ENCODE measurements around the gene ENOX1. TPM values are rescaled to one million over a fixed set of nuclear protein-coding genes. Genes with fewer than 3 reads are reported as not detected.

Gene ENOX1
- total RNA-seq, 2 experiments from 2014 or later, result 0.07 to 0.19 TPM

DNA sequence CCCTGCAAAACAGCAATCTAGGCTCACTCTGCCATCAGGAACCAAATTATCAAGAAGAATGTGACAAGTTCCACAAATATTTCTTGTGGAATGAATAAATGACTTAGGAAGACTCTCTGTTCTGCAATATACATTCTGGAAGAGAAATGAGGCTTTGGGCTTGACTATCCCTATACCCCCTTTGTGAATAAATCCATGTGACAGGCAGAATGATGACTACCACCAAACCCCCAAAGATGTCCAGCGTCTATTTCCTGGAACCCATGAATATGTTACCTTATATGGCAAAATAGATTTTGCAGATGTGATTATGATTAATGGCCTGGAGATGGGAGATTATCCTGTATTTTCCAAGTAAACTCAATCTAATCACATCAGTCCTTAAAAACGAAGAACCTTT lies 139.3 kb downstream of the ENOX1 start:
- ChIA-PET CTCF (no interaction called here), POLR2A (no interaction called here)
- H3K4me3 Mint-ChIP-seq, result no peak overlapping the region
- no peaks in the 10 kb centered on the region for H3K27me3 Mint-ChIP-seq
- H3K36me3 Mint-ChIP-seq (ENCODE audit: low read depth), result no peaks in the 10 kb centered on the region
- H3K4me1 Mint-ChIP-seq, result no peaks in the 10 kb centered on the region
- H3K27ac Mint-ChIP-seq, result no peak overlapping the region
- DNase-seq, result no peak
- no peaks in the 10 kb centered on the region for H3K9me3 Mint-ChIP-seq

DNA sequence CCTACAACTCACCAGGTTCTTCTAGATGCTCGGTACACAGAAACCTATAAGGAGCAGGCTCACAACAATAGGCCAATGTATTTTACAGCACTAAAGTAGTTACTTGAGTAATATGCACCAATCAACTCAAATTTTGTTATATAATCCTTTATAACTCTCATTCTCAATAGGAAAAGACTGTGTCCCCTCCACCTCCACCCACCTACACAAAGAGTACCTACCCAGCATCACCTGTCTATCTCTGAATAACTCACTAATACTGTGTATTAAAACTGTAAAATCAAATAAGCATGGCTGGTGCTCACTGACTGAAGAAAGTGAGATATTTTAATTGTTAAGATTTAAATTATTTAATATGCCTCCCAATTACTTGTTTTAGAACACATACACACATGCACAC lies 146.3 kb downstream of the ENOX1 start:
- H3K27ac Mint-ChIP-seq, result no peak overlapping the region
- H3K4me3 Mint-ChIP-seq, result no peak overlapping the region
- no peaks in the 10 kb centered on the region for H3K36me3 Mint-ChIP-seq (ENCODE audit: low read depth)
- CTCF ChIA-PET, result no interaction called here
- H3K27me3 Mint-ChIP-seq, result peaks cover 5% of the 10 kb centered on the region
- no peak for DNase-seq
- no peaks in the 10 kb centered on the region for H3K4me1 Mint-ChIP-seq
- no peaks in the 10 kb centered on the region for H3K9me3 Mint-ChIP-seq
- POLR2A ChIA-PET, result no interaction called here

DNA sequence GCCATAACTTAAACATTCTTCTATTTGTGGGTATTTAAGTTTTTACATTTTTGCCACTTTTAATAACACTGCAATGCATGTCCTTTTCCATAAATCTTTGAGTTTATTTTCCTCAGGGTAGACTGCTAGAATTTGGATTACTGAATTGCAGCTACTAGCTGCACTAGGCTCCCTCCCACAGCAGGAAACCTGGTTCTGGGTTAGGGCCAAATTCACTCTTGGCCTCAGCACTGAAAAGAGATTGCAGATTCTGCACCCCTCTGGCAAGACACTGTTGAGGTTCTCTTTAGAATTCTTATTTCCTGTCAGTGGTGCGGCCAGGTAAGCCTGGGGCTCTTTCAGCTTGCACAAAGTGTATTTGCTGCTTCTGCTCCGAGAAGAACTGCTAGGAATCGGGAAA lies 155.7 kb downstream of the ENOX1 start:
- Mint-ChIP-seq H3K27me3 (peaks cover 7% of the 10 kb centered on the region), H3K9me3 (no peaks in the 10 kb centered on the region), H3K36me3 (ENCODE audit: low read depth) (no peaks in the 10 kb centered on the region), H3K4me1 (no peaks in the 10 kb centered on the region), H3K27ac (no peak overlapping the region), H3K4me3 (no peak overlapping the region)
- CTCF ChIA-PET, result interaction anchor here (0.6 kb wide), 1 partner anchor 12 kb away, joined by 3 read pairs; no protein-coding TSS in a partner anchor
- DNase-seq, result no peak
- POLR2A ChIA-PET, result no interaction called here

DNA sequence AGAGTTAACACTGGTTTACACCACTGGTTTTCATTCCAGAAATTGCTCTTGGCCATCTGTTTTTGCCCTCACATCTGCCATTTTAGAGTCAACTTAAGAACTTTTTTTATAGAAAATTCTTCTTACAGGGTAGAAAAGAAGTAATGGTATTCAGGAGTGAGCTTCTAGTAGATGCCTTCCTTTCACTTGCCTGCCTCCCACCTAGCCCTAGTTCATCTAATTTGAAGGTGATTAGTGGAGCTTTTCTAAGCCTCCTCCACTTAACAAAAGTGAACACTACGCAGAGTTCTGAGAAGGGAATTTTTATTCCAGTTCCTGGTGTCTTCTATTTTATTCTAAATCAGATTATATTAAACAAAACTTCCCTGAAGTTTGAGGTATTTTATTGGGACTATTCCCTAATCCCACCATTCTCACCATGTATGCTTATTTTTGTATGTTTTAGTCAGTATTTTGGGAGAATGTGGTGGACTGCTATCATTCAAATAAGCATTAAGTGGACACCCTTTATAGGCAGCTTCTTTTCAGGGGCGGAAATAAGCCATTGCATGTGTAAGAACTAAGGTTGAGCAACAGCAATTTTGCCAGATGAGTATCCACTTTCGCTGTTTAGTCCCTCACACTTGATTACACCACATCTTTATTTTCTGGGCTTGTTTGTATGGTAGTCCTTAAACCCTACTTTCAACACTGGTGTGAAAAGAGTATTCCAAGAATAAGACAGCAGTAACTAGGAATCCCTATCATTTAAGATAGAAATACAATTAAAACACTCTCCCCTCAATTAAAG lies 156.9 kb downstream of the ENOX1 start:
- POLR2A ChIA-PET, result no interaction called here
- H3K4me3 Mint-ChIP-seq, result no peak overlapping the region

DNA sequence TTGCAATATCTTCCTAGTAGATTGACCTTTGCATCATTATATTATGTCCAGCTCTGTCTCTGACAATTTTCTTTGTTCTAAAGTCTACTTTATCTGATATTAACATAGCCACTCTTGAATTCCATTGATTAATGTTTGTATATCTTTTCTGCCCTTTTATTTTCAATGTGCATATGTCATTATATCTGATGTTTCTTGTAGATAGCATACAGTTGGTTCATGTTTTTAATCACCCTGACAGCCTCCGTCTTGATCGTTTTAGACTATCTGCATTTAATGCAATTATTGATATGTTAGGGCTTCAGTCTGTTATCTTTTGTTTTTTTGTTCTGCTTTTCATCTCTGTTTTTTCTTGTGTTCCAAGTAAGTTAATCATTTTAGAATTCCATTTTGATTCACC lies 159.8 kb downstream of the ENOX1 start:
- Mint-ChIP-seq H3K27me3 (peaks cover 5% of the 10 kb centered on the region), H3K4me3 (no peak overlapping the region), H3K36me3 (ENCODE audit: low read depth) (no peaks in the 10 kb centered on the region), H3K27ac (no peak overlapping the region), H3K4me1 (no peaks in the 10 kb centered on the region), H3K9me3 (no peaks in the 10 kb centered on the region)
- no peak for DNase-seq
- ChIA-PET POLR2A (no interaction called here), CTCF (no interaction called here)

More for the DNA sequence above, 156.9 kb downstream of the ENOX1 start:
- no peak for DNase-seq
- peaks cover 5% of the 10 kb centered on the region for H3K27me3 Mint-ChIP-seq
- H3K36me3 Mint-ChIP-seq (ENCODE audit: low read depth), result no peaks in the 10 kb centered on the region
- CTCF ChIA-PET, result interaction anchor here (0.5 kb wide), 1 partner anchor 299 kb away, joined by 3 read pairs; no protein-coding TSS in a partner anchor
- H3K27ac Mint-ChIP-seq, result no peak overlapping the region
- H3K4me1 Mint-ChIP-seq, result no peaks in the 10 kb centered on the region
- H3K9me3 Mint-ChIP-seq, result no peaks in the 10 kb centered on the region

DNA sequence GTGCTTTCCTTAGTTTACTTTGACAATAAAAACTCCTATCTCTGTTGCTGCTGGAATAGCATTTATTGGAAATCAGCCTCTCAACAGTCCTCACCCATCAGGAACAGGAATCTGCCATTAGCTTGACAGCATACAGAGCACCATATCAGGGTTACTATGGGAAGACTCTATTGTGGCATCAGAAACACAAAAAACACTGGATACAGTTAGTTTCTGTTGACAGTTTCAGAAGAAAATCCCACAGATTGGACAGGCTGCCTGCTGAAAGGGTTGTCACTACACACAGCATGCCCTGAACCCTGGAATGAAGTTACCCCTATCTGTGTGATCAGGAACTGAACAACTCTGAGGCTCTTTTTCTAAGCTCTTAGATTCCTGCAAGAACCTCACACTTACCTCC lies 172.7 kb downstream of the ENOX1 start:
- H3K36me3 Mint-ChIP-seq (ENCODE audit: low read depth), result no peaks in the 10 kb centered on the region
- H3K27me3 Mint-ChIP-seq, result peaks cover 12% of the 10 kb centered on the region
- no peak overlapping the region for H3K4me3 Mint-ChIP-seq
- CTCF ChIA-PET, result interaction anchor here (1.0 kb wide), 1 partner anchor 22 kb away, joined by 3 read pairs; no protein-coding TSS in a partner anchor
- H3K9me3 Mint-ChIP-seq, result no peaks in the 10 kb centered on the region
- no peaks in the 10 kb centered on the region for H3K4me1 Mint-ChIP-seq
- POLR2A ChIA-PET, result no interaction called here
- DNase-seq, result no peak
- no peak overlapping the region for H3K27ac Mint-ChIP-seq

DNA sequence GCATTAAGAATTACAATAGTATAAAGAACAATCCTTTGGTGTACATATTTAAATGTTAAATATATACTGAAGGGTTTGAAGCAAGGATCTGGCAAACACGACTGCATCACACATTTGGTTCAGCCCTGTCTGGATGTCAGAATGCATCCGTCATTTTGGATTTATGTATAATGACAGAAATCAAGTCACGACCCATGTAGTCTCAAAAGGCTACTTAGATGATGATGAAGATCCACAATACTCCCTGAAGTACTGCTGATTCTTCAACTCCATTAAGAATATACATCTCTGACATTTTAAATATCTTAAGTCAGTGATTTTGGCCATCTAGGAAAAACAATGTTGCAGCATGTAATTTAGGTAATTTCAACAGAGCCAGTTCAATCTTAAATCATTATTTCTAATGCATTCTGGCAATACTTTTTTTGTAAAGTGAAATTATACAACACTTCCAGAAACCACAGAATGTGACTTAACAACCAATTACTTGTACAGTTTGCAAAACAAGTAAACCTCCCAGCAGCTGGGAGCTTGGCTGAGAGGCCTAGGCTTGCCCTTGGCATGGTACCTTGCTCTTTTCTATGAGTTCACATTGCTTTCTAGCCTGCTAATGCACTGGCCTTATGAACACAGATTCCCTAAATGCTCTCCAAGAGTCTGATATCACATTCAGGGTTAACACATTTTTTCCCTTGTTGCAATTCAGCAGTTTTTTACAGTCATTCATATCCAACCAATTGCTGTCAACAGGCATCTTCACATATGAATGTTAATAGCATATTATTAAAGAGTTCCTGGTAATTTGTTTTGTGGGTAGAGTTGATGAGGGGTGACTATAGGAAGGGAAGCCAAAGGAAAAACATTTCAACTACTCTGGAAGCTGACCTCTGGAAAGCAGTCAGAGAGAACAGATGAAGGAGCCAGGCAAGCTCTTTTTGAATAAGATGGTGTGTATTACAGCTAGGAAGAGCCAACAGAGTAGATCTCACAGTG lies 175.2 kb downstream of the ENOX1 start:
- Mint-ChIP-seq H3K4me3 (no peak overlapping the region), H3K4me1 (no peaks in the 10 kb centered on the region), H3K27me3 (peaks cover 5% of the 10 kb centered on the region), H3K27ac (no peak overlapping the region), H3K9me3 (no peaks in the 10 kb centered on the region), H3K36me3 (ENCODE audit: low read depth) (no peaks in the 10 kb centered on the region)
- DNase-seq, result no peak
- POLR2A ChIA-PET, result no interaction called here
- CTCF ChIA-PET, result no interaction called here

DNA sequence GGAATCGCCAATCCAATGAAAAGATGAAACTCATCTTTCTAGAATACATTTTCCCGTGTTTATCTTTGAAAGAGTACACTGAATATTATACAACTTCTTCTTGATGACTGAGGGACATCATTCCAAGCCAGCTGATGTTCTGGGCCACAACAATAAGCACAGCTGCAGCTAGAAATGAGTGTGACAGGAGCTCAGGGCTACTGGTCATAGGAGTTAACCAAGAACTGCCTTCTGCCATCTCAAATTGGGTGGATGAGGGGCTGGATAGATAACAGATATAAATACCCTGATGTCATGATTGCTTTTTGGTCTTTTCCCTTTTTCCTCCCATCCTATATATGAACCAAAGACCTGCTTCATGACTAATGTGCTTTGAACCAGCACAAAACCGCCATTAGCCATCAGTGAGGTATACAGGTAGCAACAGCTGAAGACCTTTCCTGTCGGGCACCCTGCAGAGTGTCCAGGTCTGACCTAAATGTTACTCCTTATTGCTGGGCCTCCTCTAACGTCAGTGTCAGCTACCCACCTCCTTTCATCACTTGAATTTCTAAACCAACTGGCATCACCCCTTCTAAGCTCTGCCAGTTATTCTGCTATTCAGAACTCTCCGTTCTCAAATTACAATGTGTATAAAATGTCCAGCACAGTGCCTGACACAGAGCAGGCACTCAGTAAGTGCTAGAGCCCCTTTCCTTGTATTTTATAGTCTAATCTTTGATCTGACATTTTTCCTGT lies 178.2 kb downstream of the ENOX1 start:
- POLR2A ChIA-PET, result no interaction called here
- Mint-ChIP-seq H3K4me3 (no peak overlapping the region), H3K36me3 (ENCODE audit: low read depth) (no peaks in the 10 kb centered on the region), H3K4me1 (no peaks in the 10 kb centered on the region), H3K9me3 (peaks cover 4% of the 10 kb centered on the region), H3K27ac (no peak overlapping the region), H3K27me3 (peaks cover 7% of the 10 kb centered on the region)
- CTCF ChIA-PET, result no interaction called here
- no peak for DNase-seq

DNA sequence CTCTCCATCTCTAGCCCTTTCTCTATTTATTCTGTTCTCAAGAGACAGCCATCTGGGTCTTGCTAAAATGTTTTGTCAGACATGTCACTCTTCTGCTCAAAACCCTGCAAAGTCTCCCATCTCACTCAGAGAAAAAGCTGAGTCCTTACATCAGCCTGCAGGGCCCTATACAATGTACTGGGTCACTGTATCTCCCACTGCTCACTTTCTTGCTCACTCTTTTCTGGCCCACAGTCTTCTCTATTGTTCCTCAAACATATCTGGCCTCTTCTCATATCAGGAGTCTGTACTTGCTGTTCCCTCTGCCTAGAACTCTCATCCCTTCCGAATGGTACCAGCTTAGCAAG lies 189.2 kb downstream of the ENOX1 start:
- peaks cover 6% of the 10 kb centered on the region for H3K9me3 Mint-ChIP-seq
- no peaks in the 10 kb centered on the region for H3K36me3 Mint-ChIP-seq (ENCODE audit: low read depth)
- H3K27me3 Mint-ChIP-seq, result peaks cover 2% of the 10 kb centered on the region
- CTCF ChIA-PET, result interaction anchor here (0.6 kb wide), 1 partner anchor 862 kb away, joined by 3 read pairs; no protein-coding TSS in a partner anchor
- no peak for DNase-seq
- H3K4me3 Mint-ChIP-seq, result no peak overlapping the region
- POLR2A ChIA-PET, result no interaction called here
- peaks cover 13% of the 10 kb centered on the region for H3K4me1 Mint-ChIP-seq
- no peak overlapping the region for H3K27ac Mint-ChIP-seq

DNA sequence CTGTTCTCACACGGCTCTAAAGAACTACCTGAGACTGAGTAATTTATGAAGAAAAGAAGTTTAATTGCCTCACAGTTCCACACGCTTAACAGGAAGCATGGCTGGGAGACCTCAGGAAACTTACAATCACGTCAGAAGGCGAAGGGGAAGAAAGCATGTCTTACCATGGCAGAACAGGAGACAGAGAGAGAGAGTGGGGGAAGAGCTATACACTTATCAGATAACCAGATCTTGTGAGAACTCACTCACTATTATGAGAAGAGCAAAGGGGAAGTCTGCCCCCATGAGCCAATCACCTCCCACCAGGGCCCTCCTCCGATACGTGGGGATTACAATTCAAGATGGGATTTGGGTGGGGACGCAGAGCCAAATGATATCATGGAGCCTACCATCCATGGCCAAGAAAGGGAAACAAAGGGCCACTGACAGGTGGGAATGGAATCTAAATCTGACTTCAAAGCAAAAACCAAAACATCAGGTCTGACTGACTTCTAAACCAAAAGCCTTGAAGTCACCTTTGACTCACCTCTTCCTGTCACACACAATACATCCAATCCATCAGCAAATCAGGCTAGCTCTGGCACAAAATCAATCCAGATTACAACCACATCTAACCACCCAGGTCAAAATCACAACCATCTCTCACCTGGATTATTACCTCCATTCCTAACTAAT lies 189.7 kb downstream of the ENOX1 start:
- CTCF ChIA-PET, result no interaction called here
- H3K9me3 Mint-ChIP-seq, result peaks cover 6% of the 10 kb centered on the region
- H3K36me3 Mint-ChIP-seq (ENCODE audit: low read depth), result no peaks in the 10 kb centered on the region
- H3K27ac Mint-ChIP-seq, result no peak overlapping the region
- peaks cover 2% of the 10 kb centered on the region for H3K27me3 Mint-ChIP-seq
- POLR2A ChIA-PET, result no interaction called here
- no peak overlapping the region for H3K4me3 Mint-ChIP-seq
- H3K4me1 Mint-ChIP-seq, result peaks cover 13% of the 10 kb centered on the region
- DNase-seq, result no peak

DNA sequence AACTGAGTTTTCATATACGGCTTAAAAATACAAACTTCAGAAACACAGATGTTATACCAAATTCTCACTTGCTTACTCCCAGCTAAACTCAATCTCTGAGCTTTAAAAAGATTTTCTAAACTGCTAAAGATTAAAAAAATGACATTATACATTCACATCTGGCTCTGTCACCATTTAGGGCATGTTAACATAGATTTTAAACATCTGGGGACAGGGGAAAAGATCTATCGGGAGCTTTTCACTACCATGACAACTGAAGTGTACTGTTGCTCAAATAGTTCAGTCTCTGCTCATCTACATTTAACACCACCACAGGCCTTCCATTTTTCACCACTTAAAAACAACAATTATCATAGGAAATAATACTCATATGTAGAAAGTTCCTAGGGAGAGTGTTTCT lies 190.8 kb downstream of the ENOX1 start:
- H3K9me3 Mint-ChIP-seq, result peaks cover 6% of the 10 kb centered on the region

DNA sequence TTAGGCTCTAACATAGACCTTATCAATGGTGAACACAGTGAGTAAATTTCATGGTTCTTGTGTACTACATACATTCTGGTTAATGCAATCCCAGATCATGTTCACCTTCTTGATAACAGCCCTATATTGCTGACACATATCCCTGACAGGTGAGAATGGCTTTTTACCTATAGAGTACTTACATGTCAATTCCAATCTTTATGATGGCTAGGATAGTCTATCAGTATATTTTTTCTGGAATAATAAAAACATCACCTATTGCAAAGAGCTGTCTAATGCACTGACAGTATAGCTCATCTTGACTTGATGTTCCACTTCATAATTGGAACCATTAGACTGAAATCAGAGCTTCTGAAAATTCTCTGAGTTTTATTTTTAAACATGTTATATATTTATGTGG lies 199.4 kb downstream of the ENOX1 start:
- POLR2A ChIA-PET, result no interaction called here
- DNase-seq, result no peak
- no peak overlapping the region for H3K27ac Mint-ChIP-seq

More for the DNA sequence above, 190.8 kb downstream of the ENOX1 start:
- no peak overlapping the region for H3K27ac Mint-ChIP-seq
- peaks cover 13% of the 10 kb centered on the region for H3K4me1 Mint-ChIP-seq
- POLR2A ChIA-PET, result no interaction called here
- no peaks in the 10 kb centered on the region for H3K36me3 Mint-ChIP-seq (ENCODE audit: low read depth)
- no peak overlapping the region for H3K4me3 Mint-ChIP-seq
- H3K27me3 Mint-ChIP-seq, result peaks cover 4% of the 10 kb centered on the region
- CTCF ChIA-PET, result no interaction called here
- no peak for DNase-seq

More for the DNA sequence above, 199.4 kb downstream of the ENOX1 start:
- peaks cover 11% of the 10 kb centered on the region for H3K4me1 Mint-ChIP-seq
- H3K27me3 Mint-ChIP-seq, result peaks cover 8% of the 10 kb centered on the region
- CTCF ChIA-PET, result no interaction called here
- no peaks in the 10 kb centered on the region for H3K36me3 Mint-ChIP-seq (ENCODE audit: low read depth)
- H3K4me3 Mint-ChIP-seq, result no peak overlapping the region
- H3K9me3 Mint-ChIP-seq, result no peaks in the 10 kb centered on the region
